Gastrocnemius medialis (tissue), 4 donors: ENCODE measurements around the gene PIK3CD.

ENCODE experiments used
- CTCF ChIP-seq, 5 experiments: fragments of 450-650 bp in 3 of 5; fragments of 200-600 bp in 2 of 5; sonication (generic) in 2 of 5; IDR thresholded peaks in 4 of 5; conservative IDR thresholded peaks in 1 of 5; 1 replicate in 4 of 5; 2 replicates in 1 of 5; pipeline ENCODE4 v1.5.1; 2016 to 2019; ENCODE audit warnings: antibody characterized with exemption in 5 of 5, mild to moderate bottlenecking in 3 of 5, moderate library complexity in 3 of 5
- POLR2A ChIP-seq, 2 donors: fragments of 450-650 bp; IDR thresholded peaks; one replicate each; pipeline ENCODE4 v1.6.1; 2017; ENCODE audit warnings: antibody characterized with exemption in 2 of 2, mild to moderate bottlenecking in 2 of 2, moderate library complexity in 2 of 2

- TF ChIP-seq POLR2A (IDR thresholded peaks at IDR 0.05) (no peak), CTCF (IDR thresholded peaks at IDR 0.05 in 4 of 5, conservative IDR thresholded peaks at IDR 0.05 in 1 of 5) (no peak)
These were observed 125.2 kb downstream of the PIK3CD start for GRCh38 chr1:9776685-9777084.
